K562 (cell line): ENCODE results near the gene ATRNL1. TPM values are rescaled to one million over a fixed set of nuclear protein-coding genes. Genes with fewer than 3 reads are reported as not detected.

Source experiments
- ATAC-seq: fragments of 200-7000 bp; cut with Tn5 transposase; 3 replicates; pipeline ENCODE4 v1.9.1; 2020; ENCODE audit warnings: moderate library complexity
- BruUV-seq: library from RNA; stranded (reverse); fragments of 400-500 nt; replicated peaks from 2 replicates; lab custom pipeline; 2021; lab: Mats Ljungman, UMichigan
- CTCF ChIA-PET: fragments of 300-600 bp; formaldehyde crosslinking; extraction: SDS; loops from one replicate; lab custom pipeline; 2021; ENCODE audit warnings: low intra/inter-chr PET ratio; lab: Yijun Ruan, JAX
- POLR2A ChIA-PET: fragments of 300-600, 350-650 bp; sonication (Branson Sonifier 250); formaldehyde crosslinking; extraction: SDS; loops from one replicate; lab custom pipeline; 2021; ENCODE audit warnings: antibody characterized with exemption, inconsistent platforms; lab: Yijun Ruan, JAX
- DNase-seq, 4 experiments: peaks; one replicate each; pipeline versions ENCODE4 v3.0.0 to v3.0.0-alpha.2; 2011 to 2018; ENCODE audit warnings: low spot score in 3 of 4, mixed read lengths in 3 of 4; ENCODE audit errors: extremely low read depth in 1 of 4
- FAIRE-seq: peaks from 2 replicates; lab custom pipeline; 2011; peaks lifted over from hg19 to GRCh38; lab: Jason Lieb, UNC
- H2AFZ ChIP-seq: 2 replicates; pipeline ENCODE4 v1.6.0; 2011; ENCODE audit warnings: low read depth, low read length, control low read depth, inconsistent platforms
- H3K27ac ChIP-seq: fragments of 200-600 bp; 3 replicates; pipeline ENCODE4 v1.8.0; 2011; ENCODE audit warnings: low read depth, mild to moderate bottlenecking, control low read depth, inconsistent platforms, low read length, moderate library complexity, mixed read lengths; ENCODE audit errors: extremely low read depth
- H3K27me3 ChIP-seq, 2 experiments: fragments of 300-600 bp in 1 of 2; 2 replicates in 1 of 2; 3 replicates in 1 of 2; pipeline versions ENCODE4 v1.6.0 to v1.8.0; 2011; ENCODE audit warnings: inconsistent platforms in 2 of 2, low read length in 2 of 2, mild to moderate bottlenecking in 1 of 2, mixed read lengths in 1 of 2, moderate library complexity in 1 of 2; ENCODE audit not compliant: control insufficient read depth in 2 of 2, insufficient read depth in 2 of 2
- H3K36me3 ChIP-seq: fragments of 300-600 bp; 3 replicates; pipeline ENCODE4 v1.8.0; 2011; ENCODE audit warnings: mild to moderate bottlenecking, low read length, inconsistent platforms; ENCODE audit not compliant: control insufficient read depth, insufficient read depth
- H3K4me1 ChIP-seq, 2 experiments: fragments of 200-600 bp in 1 of 2; replicated peaks in 1 of 2; 2 replicates in 1 of 2; 3 replicates in 1 of 2; pipeline versions ENCODE4 v1.5.1 to v1.8.0; 2011; ENCODE audit warnings: inconsistent platforms in 2 of 2, low read length in 2 of 2, mild to moderate bottlenecking in 1 of 2, mixed read lengths in 1 of 2, moderate library complexity in 1 of 2; ENCODE audit not compliant: control insufficient read depth in 2 of 2, insufficient read depth in 2 of 2
- H3K4me2 ChIP-seq: 2 replicates; pipeline ENCODE4 v1.6.1; 2011; ENCODE audit warnings: low read length, control low read depth, inconsistent platforms, mixed read lengths; ENCODE audit not compliant: insufficient read depth
- H3K4me3 ChIP-seq: fragments of 200-600 bp; sonication (generic), shearing (Covaris generic); 2 replicates; pipeline ENCODE4 v1.5.1; 2016; ENCODE audit warnings: control low read depth, inconsistent platforms
- H3K79me2 ChIP-seq: fragments of 200-600 bp; 3 replicates; pipeline ENCODE4 v1.8.0; 2011; ENCODE audit warnings: low read length, inconsistent platforms; ENCODE audit not compliant: control insufficient read depth, insufficient read depth
- H3K9ac ChIP-seq, 2 experiments: 2 replicates each; pipeline versions ENCODE4 v1.6.0 to v1.6.1; 2011; ENCODE audit warnings: low read depth in 2 of 2, low read length in 2 of 2, control low read depth in 1 of 2, inconsistent platforms in 1 of 2, mild to moderate bottlenecking in 1 of 2, mixed read lengths in 1 of 2; ENCODE audit not compliant: insufficient read depth in 1 of 2
- H3K9me1 ChIP-seq: one replicate; pipeline ENCODE4 v1.6.0; 2011; ENCODE audit warnings: inconsistent platforms, mild to moderate bottlenecking, low read length, moderate library complexity; ENCODE audit not compliant: control insufficient read depth, insufficient read depth
- H3K9me3 ChIP-seq: replicated peaks from 2 replicates; pipeline ENCODE4 v1.5.1; 2011; ENCODE audit warnings: low read depth, low read length, inconsistent platforms; ENCODE audit not compliant: control insufficient read depth, insufficient read depth
- H4K20me1 ChIP-seq: replicated peaks from 2 replicates; pipeline ENCODE4 v1.6.1; 2011; ENCODE audit warnings: low read length, inconsistent platforms, mixed read lengths; ENCODE audit not compliant: control insufficient read depth, insufficient read depth
- CBX2 ChIP-seq: fragments of 200-600 bp; sonication (generic); IDR thresholded peaks from one replicate; pipeline ENCODE4 v1.6.1; 2012; ENCODE audit warnings: mild to moderate bottlenecking, low read length, inconsistent platforms; ENCODE audit not compliant: insufficient read depth, poor library complexity, severe bottlenecking
- CSDE1 ChIP-seq, 2 experiments: fragments of 450-650 bp; IDR thresholded peaks; 2 replicates each; pipeline ENCODE4 v1.6.1; 2016; ENCODE audit warnings: mild to moderate bottlenecking in 1 of 2
- ESRRB ChIP-seq: fragments of 250-450 bp; sonication (Bioruptor Pico); IDR thresholded peaks from 2 replicates; pipeline ENCODE4 v1.5.0; 2020; ENCODE audit warnings: mild to moderate bottlenecking, moderate library complexity, borderline replicate concordance
- NFXL1 ChIP-seq: fragments of 450-650 bp; formaldehyde crosslinking; IDR thresholded peaks from 2 replicates; pipeline ENCODE4 v1.4.0; 2021; ENCODE audit warnings: mild to moderate bottlenecking
- SETDB1 ChIP-seq: IDR thresholded peaks from one replicate; pipeline ENCODE4 v1.6.1; 2012; ENCODE audit warnings: low read length, control low read depth, inconsistent platforms
- ZNF584 ChIP-seq: fragments of 200-800 bp; sonication (Bioruptor generic); IDR thresholded peaks from 2 replicates; pipeline ENCODE4 v1.6.1; 2016; ENCODE audit warnings: low read depth, mild to moderate bottlenecking, missing genetic modification characterization, missing compliant biosample characterization
- WGBS: fragments of 100-300 bp; shearing (Covaris generic); methylation state at CpG from one replicate; pipeline ENCODE4 v1.1.6; 2016; ENCODE audit warnings: low coverage, mixed read lengths; ENCODE audit not compliant: insufficient coverage; ENCODE audit errors: missing lambda C conversion rate; 5-methylcytosine and 5-hydroxymethylcytosine counted together
- in situ Hi-C: fragments of 300-500 bp; cut with MboI; formaldehyde crosslinking; loops from 4 replicates; pipeline ENCODE4 v1.15.0; 2018; ENCODE audit warnings: inconsistent platforms, mixed read lengths
- intact Hi-C: fragments of 100-400 bp; cut with micrococcal nuclease; formaldehyde crosslinking; loops from 2 replicates; pipeline ENCODE4 v1.14.2; 2022
- polyA plus RNA-seq, 8 experiments: library from polyadenylated mRNA; depleted of rRNA in 4 of 8; stranded (reverse) in 5 of 8; unstranded in 3 of 8; fragments of >200 nt; fragmentation: Nextera tagmentation in 2 of 8; fragmentation: Illumina TruSeq in 1 of 8; extraction: Ambion mirVana in 2 of 8; extraction: Trizol in 1 of 8; gene quantifications; 2 replicates each; pipeline versions ENCODE4 v1.2.1 to v1.2.3, GENCODE V29; 2011 to 2014; ENCODE audit warnings: inconsistent platforms in 1 of 8, missing spikeins in 1 of 8
- total RNA-seq, 7 experiments: library from RNA; depleted of rRNA in 6 of 7; stranded (reverse); fragments of >200 nt in 6 of 7; fragmentation: Illumina TruSeq in 2 of 7; extraction: Trizol in 2 of 7; gene quantifications; 2 replicates each; pipeline versions ENCODE4 v1.2.1 to v1.2.3, GENCODE V29; 2011 to 2021; ENCODE audit warnings: low replicate concordance in 1 of 7
- TF ChIP-seq, protein P1 (sequence below): sonication (generic); formaldehyde crosslinking; IDR thresholded peaks from 2 replicates; pipeline ENCODE4 v1.9.0; 2022; ENCODE audit warnings: mild to moderate bottlenecking, missing genetic modification reagents
- TF ChIP-seq, protein P2 (sequence below): sonication (generic); formaldehyde crosslinking; IDR thresholded peaks from 2 replicates; pipeline ENCODE4 v1.8.0; 2022; ENCODE audit warnings: mild to moderate bottlenecking, low read depth, missing genetic modification reagents

Gene ATRNL1
- total and polyA plus RNA-seq, 9 of the 15 experiments (the other 6 are each of a cell fraction or from before 2014, with no cell fraction given) = 0.18 TPM; not detected in 8

DNA sequence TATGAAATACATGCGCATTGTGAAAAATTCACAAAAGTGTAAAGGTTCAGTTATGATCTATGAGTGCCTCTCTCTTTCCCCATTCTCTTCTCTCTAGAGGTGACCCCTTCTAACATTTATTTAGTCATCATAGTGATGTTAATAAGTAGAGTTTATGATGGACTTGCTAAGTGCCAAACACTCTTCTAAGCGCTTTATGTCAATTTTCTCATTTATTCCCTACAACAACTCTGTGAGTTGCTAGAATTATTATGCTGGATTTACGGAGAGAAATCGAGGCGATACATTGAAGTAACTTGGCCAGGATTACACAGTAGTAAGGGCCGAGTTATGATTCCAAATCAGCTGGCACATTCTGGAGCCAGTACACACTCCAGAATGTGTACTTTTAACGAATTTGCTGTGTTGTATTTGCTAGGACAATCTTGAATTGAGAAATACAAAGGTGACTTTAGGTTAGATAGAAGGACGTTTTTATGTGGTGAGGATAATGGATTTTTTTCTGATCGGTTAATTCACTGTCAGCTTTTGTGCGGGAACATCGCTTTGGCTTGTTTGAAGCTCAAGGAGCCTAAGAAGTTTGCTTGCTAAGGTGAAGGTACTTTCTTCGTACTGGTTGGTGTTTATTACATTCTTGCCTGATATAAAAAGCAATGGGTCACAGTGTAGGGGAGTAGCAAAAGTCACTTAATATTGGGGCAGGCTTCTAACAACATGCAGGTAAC is 1.4 kb downstream of the ATRNL1 start:
- Histone ChIP-seq H4K20me1 (no peaks in the 10 kb centered on the region), H3K27me3 (no peaks in the 10 kb centered on the region), H3K9ac (no peak overlapping the region), H3K9me3 (no peaks in the 10 kb centered on the region), H2AFZ (no peak overlapping the region), H3K4me2 (no peak overlapping the region), H3K27ac (no peak overlapping the region), H3K36me3 (no peaks in the 10 kb centered on the region), H3K9me1 (no peaks in the 10 kb centered on the region), H3K4me3 (no peak overlapping the region), H3K4me1 (peaks cover 0 to 4% of the 10 kb centered on the region in 2 experiments; a peak in 1 of 5 replicates), H3K79me2 (no peaks in the 10 kb centered on the region)
- intact Hi-C loops (no loop called here), in situ Hi-C loops (no loop called here)
- no peak for ATAC-seq
- no peak for FAIRE-seq
- TF ChIP-seq, protein P1, sequence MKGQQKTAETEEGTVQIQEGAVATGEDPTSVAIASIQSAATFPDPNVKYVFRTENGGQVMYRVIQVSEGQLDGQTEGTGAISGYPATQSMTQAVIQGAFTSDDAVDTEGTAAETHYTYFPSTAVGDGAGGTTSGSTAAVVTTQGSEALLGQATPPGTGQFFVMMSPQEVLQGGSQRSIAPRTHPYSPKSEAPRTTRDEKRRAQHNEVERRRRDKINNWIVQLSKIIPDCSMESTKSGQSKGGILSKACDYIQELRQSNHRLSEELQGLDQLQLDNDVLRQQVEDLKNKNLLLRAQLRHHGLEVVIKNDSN (CRISPR knock-in tag) = no peak
- no peak for TF ChIP-seq SETDB1
- no TSS peak for BruUV-seq
- DNase-seq = no peak
- CTCF ChIA-PET = no interaction called here
- 4% methylated on average over 11 of the region's 12 CpGs for WGBS
- POLR2A ChIA-PET = no interaction called here

DNA sequence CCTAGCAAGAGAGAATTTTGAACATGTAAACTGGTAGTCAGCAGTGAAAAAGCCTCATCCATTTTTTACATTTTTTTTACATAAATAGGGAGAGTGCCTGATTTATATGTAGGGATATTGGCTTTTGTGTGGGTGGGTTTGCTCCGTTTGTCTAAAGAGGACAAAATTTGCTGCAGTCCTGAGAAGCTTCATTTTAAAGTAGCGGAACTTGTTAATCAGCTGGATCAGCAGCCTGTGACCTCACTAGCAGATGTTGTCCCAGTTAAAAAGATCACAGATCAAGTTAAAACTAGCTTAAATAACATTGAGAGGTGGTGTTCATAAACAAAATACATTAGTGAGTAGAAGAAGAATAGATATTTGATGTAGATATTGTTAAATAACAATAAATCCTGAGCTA is 2.6 kb downstream of the ATRNL1 start:
- Histone ChIP-seq H2AFZ (no peak overlapping the region), H3K27me3 (no peaks in the 10 kb centered on the region), H3K27ac (no peak overlapping the region), H4K20me1 (no peaks in the 10 kb centered on the region), H3K79me2 (no peaks in the 10 kb centered on the region), H3K4me3 (no peak overlapping the region), H3K9me3 (no peaks in the 10 kb centered on the region)
- DNase-seq = no peak
- intact Hi-C loops = no loop called here
- POLR2A ChIA-PET = no interaction called here
- CTCF ChIA-PET = no interaction called here
- TF ChIP-seq ZNF584 (CRISPR knock-in tag) (no peak), CSDE1 (IDR thresholded peaks at IDR 0.05) (no peak), NFXL1 (no peak), CBX2 (no peak), ESRRB (no peak)
- TF ChIP-seq, protein P2, sequence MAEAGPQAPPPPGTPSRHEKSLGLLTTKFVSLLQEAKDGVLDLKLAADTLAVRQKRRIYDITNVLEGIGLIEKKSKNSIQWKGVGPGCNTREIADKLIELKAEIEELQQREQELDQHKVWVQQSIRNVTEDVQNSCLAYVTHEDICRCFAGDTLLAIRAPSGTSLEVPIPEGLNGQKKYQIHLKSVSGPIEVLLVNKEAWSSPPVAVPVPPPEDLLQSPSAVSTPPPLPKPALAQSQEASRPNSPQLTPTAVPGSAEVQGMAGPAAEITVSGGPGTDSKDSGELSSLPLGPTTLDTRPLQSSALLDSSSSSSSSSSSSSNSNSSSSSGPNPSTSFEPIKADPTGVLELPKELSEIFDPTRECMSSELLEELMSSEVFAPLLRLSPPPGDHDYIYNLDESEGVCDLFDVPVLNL (CRISPR knock-in tag) = no peak
- TF ChIP-seq, all 486 proteins: peak for 0
- H3K36me3 ChIP-seq = no peaks in the 10 kb centered on the region
- in situ Hi-C loops = no loop called here
- no peak overlapping the region for H3K4me2 ChIP-seq
- 14% methylated on average over 2 of the region's 2 CpGs for WGBS
- ATAC-seq (no peak), FAIRE-seq (no peak)
- H3K9ac ChIP-seq = no peak overlapping the region
- BruUV-seq = no TSS peak
- peaks cover 0 to 4% of the 10 kb centered on the region in 2 experiments; a peak in 1 of 5 replicates for H3K4me1 ChIP-seq
- no peaks in the 10 kb centered on the region for H3K9me1 ChIP-seq
